ENCODE data around the gene ZNF609. TPM values are rescaled to one million over a fixed set of nuclear protein-coding genes. Genes with fewer than 3 reads are reported as not detected.

The ZNF609 gene
- total RNA-seq, 1 donor = 20.6 TPM

GRCh38 chr15:64522226-64522823 lies 61.9 kb downstream of the ZNF609 start:
- DNase-seq (ENCODE audit: insufficient read length, low spot score, missing footprints) = no peak
- peaks cover 34% of the 10 kb centered on the region for H4K20me1 ChIP-seq (ENCODE audit: insufficient read depth, low read length)
- H3K36me3 ChIP-seq (ENCODE audit: insufficient read depth, low read length) = no peaks in the 10 kb centered on the region
- H3K27me3 ChIP-seq (ENCODE audit: insufficient read depth, low read length) = no peaks in the 10 kb centered on the region
- peaks cover 74% of the 10 kb centered on the region for H3K79me2 ChIP-seq (ENCODE audit: insufficient read depth, low read length)
- H3K4me2 ChIP-seq (ENCODE audit: insufficient read depth, low read length) = no peak overlapping the region
- no peak overlapping the region for H2AFZ ChIP-seq (ENCODE audit: low read length)
- H3K4me1 ChIP-seq (ENCODE audit: insufficient read depth, low read length) = peaks cover 30% of the 10 kb centered on the region
- H3K9me3 ChIP-seq (ENCODE audit: low read depth, low read length) = no peaks in the 10 kb centered on the region
- H3K27ac ChIP-seq (ENCODE audit: low read depth, low read length) = no peak overlapping the region
- H3K4me3 ChIP-seq (ENCODE audit: insufficient read depth, low read length) = no peak overlapping the region
- TF ChIP-seq, protein P1, sequence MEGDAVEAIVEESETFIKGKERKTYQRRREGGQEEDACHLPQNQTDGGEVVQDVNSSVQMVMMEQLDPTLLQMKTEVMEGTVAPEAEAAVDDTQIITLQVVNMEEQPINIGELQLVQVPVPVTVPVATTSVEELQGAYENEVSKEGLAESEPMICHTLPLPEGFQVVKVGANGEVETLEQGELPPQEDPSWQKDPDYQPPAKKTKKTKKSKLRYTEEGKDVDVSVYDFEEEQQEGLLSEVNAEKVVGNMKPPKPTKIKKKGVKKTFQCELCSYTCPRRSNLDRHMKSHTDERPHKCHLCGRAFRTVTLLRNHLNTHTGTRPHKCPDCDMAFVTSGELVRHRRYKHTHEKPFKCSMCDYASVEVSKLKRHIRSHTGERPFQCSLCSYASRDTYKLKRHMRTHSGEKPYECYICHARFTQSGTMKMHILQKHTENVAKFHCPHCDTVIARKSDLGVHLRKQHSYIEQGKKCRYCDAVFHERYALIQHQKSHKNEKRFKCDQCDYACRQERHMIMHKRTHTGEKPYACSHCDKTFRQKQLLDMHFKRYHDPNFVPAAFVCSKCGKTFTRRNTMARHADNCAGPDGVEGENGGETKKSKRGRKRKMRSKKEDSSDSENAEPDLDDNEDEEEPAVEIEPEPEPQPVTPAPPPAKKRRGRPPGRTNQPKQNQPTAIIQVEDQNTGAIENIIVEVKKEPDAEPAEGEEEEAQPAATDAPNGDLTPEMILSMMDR (IDR thresholded peaks at IDR 0.05; ENCODE audit: extremely low read depth, low read depth, low read length) = no peak

DNA sequence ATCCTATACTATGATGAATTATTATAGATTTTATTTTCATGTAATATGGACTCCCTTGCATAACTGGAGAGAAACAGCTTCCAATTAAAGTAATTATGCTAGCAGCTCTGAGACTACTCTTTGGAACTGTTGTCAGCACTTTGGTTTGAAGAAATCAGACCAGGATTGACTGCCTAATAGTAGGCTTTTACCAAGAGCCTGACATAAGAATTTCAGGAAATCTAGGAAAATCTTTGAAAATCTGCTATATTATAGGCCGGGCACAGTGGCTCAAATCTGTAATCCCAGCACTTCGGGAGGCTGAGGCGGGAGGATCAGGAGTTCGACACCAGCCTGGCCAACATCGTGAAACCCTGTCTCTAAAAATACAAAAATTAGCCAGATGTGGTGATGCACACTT lies 62.9 kb downstream of the ZNF609 start:
- Histone ChIP-seq H3K4me1 (ENCODE audit: insufficient read depth, low read length) (peaks cover 35% of the 10 kb centered on the region), H3K4me2 (ENCODE audit: insufficient read depth, low read length) (no peak overlapping the region), H2AFZ (ENCODE audit: low read length) (no peak overlapping the region), H3K27ac (ENCODE audit: low read depth, low read length) (no peak overlapping the region), H3K36me3 (ENCODE audit: insufficient read depth, low read length) (no peaks in the 10 kb centered on the region), H3K79me2 (ENCODE audit: insufficient read depth, low read length) (peaks cover 67% of the 10 kb centered on the region), H3K27me3 (ENCODE audit: insufficient read depth, low read length) (no peaks in the 10 kb centered on the region), H3K9me3 (ENCODE audit: low read depth, low read length) (no peaks in the 10 kb centered on the region), H4K20me1 (ENCODE audit: insufficient read depth, low read length) (peaks cover 32% of the 10 kb centered on the region), H3K4me3 (ENCODE audit: insufficient read depth, low read length) (no peak overlapping the region)
- no peak for DNase-seq (ENCODE audit: insufficient read length, low spot score, missing footprints)
- TF ChIP-seq, protein P1 (IDR thresholded peaks at IDR 0.05; ENCODE audit: extremely low read depth, low read depth, low read length) = no peak

GRCh38 chr15:64524778-64525177 lies 64.4 kb downstream of the ZNF609 start:
- H3K79me2 ChIP-seq (ENCODE audit: insufficient read depth, low read length) = peaks cover 69% of the 10 kb centered on the region
- no peak overlapping the region for H2AFZ ChIP-seq (ENCODE audit: low read length)
- H3K27me3 ChIP-seq (ENCODE audit: insufficient read depth, low read length) = no peaks in the 10 kb centered on the region
- H4K20me1 ChIP-seq (ENCODE audit: insufficient read depth, low read length) = peaks cover 35% of the 10 kb centered on the region
- DNase-seq (ENCODE audit: insufficient read length, low spot score, missing footprints) = no peak
- peaks cover 35% of the 10 kb centered on the region for H3K4me1 ChIP-seq (ENCODE audit: insufficient read depth, low read length)
- H3K36me3 ChIP-seq (ENCODE audit: insufficient read depth, low read length) = no peaks in the 10 kb centered on the region
- no peaks in the 10 kb centered on the region for H3K9me3 ChIP-seq (ENCODE audit: low read depth, low read length)
- no peak overlapping the region for H3K27ac ChIP-seq (ENCODE audit: low read depth, low read length)
- TF ChIP-seq, protein P1 (IDR thresholded peaks at IDR 0.05; ENCODE audit: extremely low read depth, low read depth, low read length) = no peak
- no peak overlapping the region for H3K4me3 ChIP-seq (ENCODE audit: insufficient read depth, low read length)
- H3K4me2 ChIP-seq (ENCODE audit: insufficient read depth, low read length) = no peak overlapping the region

DNA sequence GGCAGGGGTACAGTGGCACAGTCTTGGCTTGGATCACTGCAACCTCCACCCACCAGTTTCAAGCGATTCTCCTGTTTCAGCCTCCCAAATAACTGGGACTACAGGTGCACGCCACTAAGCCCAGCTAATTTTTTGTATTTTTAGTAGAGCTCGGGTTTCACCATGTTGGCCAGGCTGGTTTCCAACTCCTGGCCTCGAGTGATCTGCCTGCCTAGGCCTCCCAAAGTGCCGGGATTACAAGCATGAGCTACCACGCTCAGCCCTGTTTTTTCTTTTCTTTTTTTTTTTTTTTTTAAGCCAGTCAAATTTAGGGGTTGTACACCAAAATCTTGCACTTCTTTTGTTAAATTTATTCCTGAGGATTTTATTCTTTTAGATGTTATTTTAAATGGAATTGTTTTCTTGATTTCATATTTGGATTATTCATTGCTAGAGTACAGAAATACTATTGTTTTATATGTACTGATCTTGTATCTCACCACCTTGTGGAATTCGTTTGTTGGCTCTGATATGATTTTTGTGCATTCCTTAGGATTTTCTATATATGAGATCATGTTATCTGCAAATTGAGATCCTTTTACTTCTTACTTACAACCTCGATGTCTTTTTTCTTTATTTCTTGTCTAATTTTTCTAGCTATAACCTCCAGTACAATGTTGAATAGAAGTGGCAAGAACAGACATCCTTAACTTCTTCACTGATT lies 65.6 kb downstream of the ZNF609 start:
- peaks cover 70% of the 10 kb centered on the region for H3K79me2 ChIP-seq (ENCODE audit: insufficient read depth, low read length)
- H3K27ac ChIP-seq (ENCODE audit: low read depth, low read length) = no peak overlapping the region
- TF ChIP-seq, protein P1 (IDR thresholded peaks at IDR 0.05; ENCODE audit: extremely low read depth, low read depth, low read length) = no peak
- no peak for DNase-seq (ENCODE audit: insufficient read length, low spot score, missing footprints)
- no peak overlapping the region for H3K4me3 ChIP-seq (ENCODE audit: insufficient read depth, low read length)
- no peak overlapping the region for H2AFZ ChIP-seq (ENCODE audit: low read length)
- H3K27me3 ChIP-seq (ENCODE audit: insufficient read depth, low read length) = no peaks in the 10 kb centered on the region
- peaks cover 34% of the 10 kb centered on the region for H3K4me1 ChIP-seq (ENCODE audit: insufficient read depth, low read length)
- peaks cover 34% of the 10 kb centered on the region for H4K20me1 ChIP-seq (ENCODE audit: insufficient read depth, low read length)
- H3K9me3 ChIP-seq (ENCODE audit: low read depth, low read length) = no peaks in the 10 kb centered on the region
- no peak overlapping the region for H3K4me2 ChIP-seq (ENCODE audit: insufficient read depth, low read length)
- H3K36me3 ChIP-seq (ENCODE audit: insufficient read depth, low read length) = no peaks in the 10 kb centered on the region

All from osteoblast (primary cell).